Gastroesophageal sphincter (tissue), 4 donors: Measurements from ENCODE around the gene C10orf120. TPM values are rescaled to one million over a fixed set of nuclear protein-coding genes. Genes with fewer than 3 reads are reported as not detected.

Source experiments
- ATAC-seq: fragments of 150-250 bp; one replicate; pipeline ENCODE4 v1.9.1; 2016; ENCODE audit warnings: mild to moderate bottlenecking, moderate library complexity
- H3K27ac ChIP-seq, 4 donors: fragments of 200-600 bp; sonication (generic) in 3 of 4; 1 replicate in 3 of 4; 2 replicates in 1 of 4; pipeline ENCODE4 v1.5.1; 2016 to 2019
- H3K27me3 ChIP-seq: fragments of 200-600 bp; sonication (generic); one replicate; pipeline ENCODE4 v1.5.1; 2019
- H3K36me3 ChIP-seq, 2 donors: fragments of 200-600 bp; sonication (generic); one replicate each; pipeline ENCODE4 v1.5.1; 2019; ENCODE audit warnings: control low read depth in 1 of 2
- H3K4me1 ChIP-seq, 3 donors: fragments of 200-600 bp; sonication (generic); 1 replicate in 2 of 3; 2 replicates in 1 of 3; pipeline ENCODE4 v1.5.1; 2016 to 2019; ENCODE audit warnings: control low read depth in 2 of 3
- H3K4me3 ChIP-seq, 2 donors: fragments of 200-600 bp; sonication (generic); one replicate each; pipeline ENCODE4 v1.5.1; 2019; ENCODE audit warnings: mild to moderate bottlenecking in 1 of 2, moderate library complexity in 1 of 2
- H3K9me3 ChIP-seq, 3 donors: fragments of 200-600 bp; sonication (generic); one replicate each; pipeline ENCODE4 v1.5.1; 2017 to 2019; ENCODE audit warnings: control low read depth in 2 of 3
- CTCF ChIP-seq, 4 experiments: fragments of 200-600 bp in 2 of 4; fragments of 450-650 bp in 2 of 4; sonication (generic) in 1 of 4; IDR thresholded peaks; one replicate each; pipeline ENCODE4 v1.5.1; 2017 to 2019; ENCODE audit warnings: antibody characterized with exemption in 4 of 4, mild to moderate bottlenecking in 2 of 4, moderate library complexity in 2 of 4
- EP300 ChIP-seq: sonication (generic); formaldehyde crosslinking; IDR thresholded peaks from one replicate; pipeline ENCODE4 v1.6.1; 2017; ENCODE audit warnings: antibody characterized with exemption, mild to moderate bottlenecking
- POLR2A ChIP-seq, 2 donors: fragments of 450-650 bp; IDR thresholded peaks; one replicate each; pipeline ENCODE4 v1.6.1; 2017; ENCODE audit warnings: antibody characterized with exemption in 2 of 2, mild to moderate bottlenecking in 2 of 2, moderate library complexity in 1 of 2
- POLR2AphosphoS5 ChIP-seq: sonication (generic); formaldehyde crosslinking; IDR thresholded peaks from one replicate; pipeline ENCODE4 v1.6.1; 2017; ENCODE audit warnings: antibody characterized with exemption
- WGBS, 2 donors: methylation state at CpG; one replicate each; pipeline ENCODE4 v1.1.5; 2018; ENCODE audit warnings: low coverage in 1 of 2; 5-methylcytosine and 5-hydroxymethylcytosine counted together
- total RNA-seq, 4 donors: library from RNA; depleted of rRNA; stranded (reverse); fragments of >200 nt; gene quantifications; one replicate each; pipeline ENCODE4 v1.1.0, GENCODE V29; 2016

C10orf120 gene
- total RNA-seq, 4 donors from 2014 or later, result not detected

- ATAC-seq, result no peak
- TF ChIP-seq EP300 (no peak), POLR2AphosphoS5 (no peak), POLR2A (IDR thresholded peaks at IDR 0.05) (no peak), CTCF (IDR thresholded peaks at IDR 0.05) (no peak)
- no peak overlapping the region for H3K27ac ChIP-seq
Observed at GRCh38 chr10:122672655-122673054, 27.0 kb downstream of the C10orf120 start.

GRCh38 chr10:122671355-122671754, 28.3 kb downstream of the C10orf120 start:
- H3K4me3 ChIP-seq, result no peak overlapping the region
- WGBS, 2 donors, result 40 to 70% methylated on average over 2 to 3 of the region's 3 CpGs
- H3K4me1 ChIP-seq, result no peaks in the 10 kb centered on the region
- TF ChIP-seq POLR2A (IDR thresholded peaks at IDR 0.05) (no peak), EP300 (no peak), POLR2AphosphoS5 (no peak), CTCF (IDR thresholded peaks at IDR 0.05) (no peak)
- no peaks in the 10 kb centered on the region for H3K36me3 ChIP-seq
- peaks cover 27% of the 10 kb centered on the region for H3K27me3 ChIP-seq
- H3K27ac ChIP-seq, result no peak overlapping the region
- no peaks in the 10 kb centered on the region for H3K9me3 ChIP-seq
- ATAC-seq, result no peak

More at GRCh38 chr10:122672655-122673054, 27.0 kb downstream of the C10orf120 start:
- Histone ChIP-seq H3K4me3 (no peak overlapping the region), H3K9me3 (no peaks in the 10 kb centered on the region), H3K4me1 (no peaks in the 10 kb centered on the region), H3K36me3 (no peaks in the 10 kb centered on the region), H3K27me3 (peaks cover 23% of the 10 kb centered on the region)
- WGBS, 2 donors, result 59 to 60% methylated on average over 1 to 4 of the region's 4 CpGs

- TF ChIP-seq EP300 (no peak), POLR2AphosphoS5 (no peak), CTCF (IDR thresholded peaks at IDR 0.05) (no peak), POLR2A (IDR thresholded peaks at IDR 0.05) (no peak)
- H3K27ac ChIP-seq, result no peak overlapping the region
- H3K9me3 ChIP-seq, result no peaks in the 10 kb centered on the region
- H3K4me1 ChIP-seq, result no peaks in the 10 kb centered on the region
- H3K36me3 ChIP-seq, result no peaks in the 10 kb centered on the region
- ATAC-seq, result no peak
- no peak overlapping the region for H3K4me3 ChIP-seq
- 44% methylated on average over 1 of the region's 2 CpGs; no CpG with 5 or more reads in 1 of the 2 donors for WGBS, 2 donors
- H3K27me3 ChIP-seq, result peaks cover 27% of the 10 kb centered on the region
Observed at GRCh38 chr10:122669842-122670241, 29.8 kb downstream of the C10orf120 start.

GRCh38 chr10:122669045-122669444, 30.6 kb downstream of the C10orf120 start:
- no peak for ATAC-seq
- H3K36me3 ChIP-seq, result no peaks in the 10 kb centered on the region
- no peak for TF ChIP-seq EP300
- H3K4me1 ChIP-seq, result no peaks in the 10 kb centered on the region
- H3K27ac ChIP-seq, result no peak overlapping the region
- 98 to 100% methylated on average over 1 to 2 of the region's 2 CpGs for WGBS, 2 donors
- H3K9me3 ChIP-seq, result no peaks in the 10 kb centered on the region
- no peak overlapping the region for H3K4me3 ChIP-seq
- H3K27me3 ChIP-seq, result peaks cover 35% of the 10 kb centered on the region

- Histone ChIP-seq H3K9me3 (no peaks in the 10 kb centered on the region), H3K36me3 (no peaks in the 10 kb centered on the region), H3K4me3 (no peak overlapping the region), H3K27me3 (peaks cover 35% of the 10 kb centered on the region), H3K4me1 (no peaks in the 10 kb centered on the region), H3K27ac (no peak overlapping the region)
- no peak for ATAC-seq
- TF ChIP-seq CTCF (IDR thresholded peaks at IDR 0.05) (no peak), POLR2AphosphoS5 (no peak), POLR2A (IDR thresholded peaks at IDR 0.05) (no peak), EP300 (no peak)
- 80% methylated on average over 2 of the region's 4 CpGs; no CpG with 5 or more reads in 1 of the 2 donors for WGBS, 2 donors
Observed at GRCh38 chr10:122665946-122666345, 33.7 kb downstream of the C10orf120 start.
